GM23248 (cell line): ENCODE measurements around the gene KCTD20. TPM values are rescaled to one million over a fixed set of nuclear protein-coding genes. Genes with fewer than 3 reads are reported as not detected.
A peak's percentile ranks its signal among the peaks of the same experiment; 100 is the strongest.
"Not testable (repeated sequence)": the region's sequence is repeated elsewhere in the genome, so short reads cannot be mapped to it uniquely, and the experiment has no call there.

Experiments
- DNase-seq: peaks from one replicate; pipeline ENCODE4 v3.0.0-alpha.2; 2015
- H2AFZ ChIP-seq: fragments of 200-600 bp; sonication (generic); 2 replicates; pipeline ENCODE4 v1.6.1; 2016; ENCODE audit warnings: antibody characterized with exemption
- H3F3A ChIP-seq: fragments of 200-600 bp; sonication (generic); 2 replicates; pipeline ENCODE4 v1.6.1; 2016; ENCODE audit warnings: mild to moderate bottlenecking, antibody characterized with exemption, mixed run types; ENCODE audit not compliant: insufficient read depth
- H3K27ac ChIP-seq: fragments of 200-600 bp; sonication (generic); 2 replicates; pipeline ENCODE4 v1.5.1; 2016; ENCODE audit warnings: mild to moderate bottlenecking
- H3K27me3 ChIP-seq: fragments of 200-600 bp; sonication (generic); replicated peaks from 2 replicates; pipeline ENCODE4 v1.6.1; 2016; ENCODE audit warnings: mild to moderate bottlenecking; ENCODE audit not compliant: insufficient read depth
- H3K36me3 ChIP-seq: fragments of 200-600 bp; sonication (generic); 2 replicates; pipeline ENCODE4 v1.6.1; 2016; ENCODE audit warnings: low read depth, mild to moderate bottlenecking
- H3K4me1 ChIP-seq: fragments of 200-600 bp; sonication (generic); 2 replicates; pipeline ENCODE4 v1.6.1; 2016; ENCODE audit warnings: mild to moderate bottlenecking; ENCODE audit not compliant: insufficient read depth
- H3K4me2 ChIP-seq: fragments of 200-600 bp; sonication (generic); one replicate; pipeline ENCODE4 v1.6.1; 2016; ENCODE audit warnings: mild to moderate bottlenecking; ENCODE audit not compliant: unreplicated experiment
- H3K4me3 ChIP-seq: fragments of 200-600 bp; sonication (generic); 2 replicates; pipeline ENCODE4 v1.5.1; 2016; ENCODE audit warnings: mild to moderate bottlenecking
- H3K79me2 ChIP-seq: fragments of 200-600 bp; sonication (generic); 2 replicates; pipeline ENCODE4 v1.6.1; 2016; ENCODE audit warnings: mild to moderate bottlenecking; ENCODE audit not compliant: insufficient read depth
- H3K9ac ChIP-seq: fragments of 200-600 bp; sonication (generic); 2 replicates; pipeline ENCODE4 v1.6.1; 2016; ENCODE audit warnings: mild to moderate bottlenecking
- H3K9me2 ChIP-seq: fragments of 200-600 bp; sonication (generic); 2 replicates; pipeline ENCODE4 v1.6.1; 2016; ENCODE audit warnings: mixed run types, mild to moderate bottlenecking, moderate library complexity; ENCODE audit not compliant: insufficient read depth
- H3K9me3 ChIP-seq: fragments of 200-600 bp; sonication (generic); one replicate; pipeline ENCODE4 v1.6.1; 2017; ENCODE audit warnings: low read depth
- H4K20me1 ChIP-seq: fragments of 200-600 bp; sonication (generic); 2 replicates; pipeline ENCODE4 v1.6.0; 2016; ENCODE audit not compliant: insufficient read depth
- EZH2 ChIP-seq: fragments of 200-600 bp; sonication (generic); IDR thresholded peaks from 2 replicates; pipeline ENCODE4 v1.6.1; 2018; ENCODE audit warnings: antibody characterized with exemption, mild to moderate bottlenecking; ENCODE audit not compliant: insufficient read depth, poor library complexity, severe bottlenecking
- EZH2phosphoT487 ChIP-seq: fragments of 200-600 bp; sonication (generic); IDR thresholded peaks from 2 replicates; pipeline ENCODE4 v1.6.1; 2018; ENCODE audit warnings: antibody characterized with exemption, moderate library complexity, mild to moderate bottlenecking, low read depth; ENCODE audit not compliant: insufficient read depth
- WGBS, 2 experiments: methylation state at CpG; one replicate each; pipeline ENCODE4 v1.1.6; 2015 to 2017; ENCODE audit warnings: low lambda C conversion rate in 2 of 2, low coverage in 1 of 2; ENCODE audit errors: missing lambda C conversion rate in 2 of 2; 5-methylcytosine and 5-hydroxymethylcytosine counted together
- in situ Hi-C: fragments of 300-500 bp; cut with MboI; formaldehyde crosslinking; loops from 2 replicates; pipeline ENCODE4 v1.15.0; 2020
- polyA plus RNA-seq: library from polyadenylated mRNA; unstranded; fragments of >200 nt; fragmentation: Nextera tagmentation; extraction: Ambion mirVana; gene quantifications from 2 replicates; pipeline ENCODE4 v1.2.1, GENCODE V29; 2016
- total RNA-seq: library from RNA; depleted of rRNA; stranded (reverse); fragments of >200 nt; shearing (Covaris generic); gene quantifications from 2 replicates; pipeline ENCODE4 v1.2.3, GENCODE V29; 2014; rRNA removed

The KCTD20 gene
- 103 and 120 TPM in 2 replicates for total RNA-seq
- polyA plus RNA-seq = 52.3 and 52.7 TPM in 2 replicates

- Histone ChIP-seq H3F3A (peaks cover 38% of the 10 kb centered on the region), H3K36me3 (0 out of 2 replicates have a peak, but pooled peaks cover 9% of the 10 kb centered on the region), H3K9me3 (no peaks in the 10 kb centered on the region), H3K9me2 (no peaks in the 10 kb centered on the region), H3K27ac (peak within 1 kb of the TSS; percentile 92), H3K4me2 (peak within 1 kb of the TSS; percentile 98), H3K9ac (peak within 1 kb of the TSS; percentile 91), H3K4me1 (peaks cover 37% of the 10 kb centered on the region), H3K79me2 (peaks cover 50% of the 10 kb centered on the region), H2AFZ (peak within 1 kb of the TSS; percentile 87), H3K27me3 (no peaks in the 10 kb centered on the region), H4K20me1 (no peaks in the 10 kb centered on the region), H3K4me3 (peak within 1 kb of the TSS; percentile 87)
- TF ChIP-seq EZH2phosphoT487 = no peak
- in situ Hi-C loops = no loop called here
- 1% methylated on average over 84 to 91 of the region's 91 CpGs for WGBS, 2 experiments
- DNase-seq = peak; percentile 95
Observed at GRCh38 chr6:36442671-36443470, at the start of gene KCTD20, which contains the start of gene PXT1. Gene KCTD20 (plus strand): TSS chr6:36443000. CDS start chr6:36470098, 27,098 bp downstream. Gene PXT1 (minus strand): TSS chr6:36442854. CDS start chr6:36426082, 16,772 bp downstream.

GRCh38 chr6:36399970-36400369 lies 42.8 kb upstream of the KCTD20 start:
- Histone ChIP-seq H3K4me3 (no peak overlapping the region), H3F3A (no peaks in the 10 kb centered on the region), H3K4me2 (no peak overlapping the region), H4K20me1 (no peaks in the 10 kb centered on the region), H3K27me3 (no peaks in the 10 kb centered on the region), H3K27ac (no peak overlapping the region), H3K9ac (no peak overlapping the region), H3K9me3 (no peaks in the 10 kb centered on the region), H3K36me3 (no peaks in the 10 kb centered on the region), H2AFZ (no peak overlapping the region), H3K4me1 (0 out of 2 replicates have a peak, but pooled peaks cover 3% of the 10 kb centered on the region), H3K79me2 (no peaks in the 10 kb centered on the region), H3K9me2 (no peaks in the 10 kb centered on the region)
- WGBS, 2 experiments = 54 to 63% methylated on average over 1 of the region's 1 CpG
- TF ChIP-seq EZH2 (no peak), EZH2phosphoT487 (no peak)
- DNase-seq = no peak
- in situ Hi-C loops = no loop called here

- no peak overlapping the region for H2AFZ ChIP-seq
- TF ChIP-seq EZH2 (no peak), EZH2phosphoT487 (no peak)
- in situ Hi-C loops = no loop called here
Observed at GRCh38 chr6:36402481-36402880, 40.3 kb upstream of the KCTD20 start.

GRCh38 chr6:36404164-36404563 lies 38.6 kb upstream of the KCTD20 start:
- H3K27ac ChIP-seq = no peak overlapping the region
- TF ChIP-seq EZH2 (no peak), EZH2phosphoT487 (no peak)
- in situ Hi-C loops = no loop called here
- H3K9ac ChIP-seq = no peak overlapping the region
- H3K27me3 ChIP-seq = no peaks in the 10 kb centered on the region
- DNase-seq = no peak
- H3K4me3 ChIP-seq = no peak overlapping the region
- H3K36me3 ChIP-seq = no peaks in the 10 kb centered on the region
- no peaks in the 10 kb centered on the region for H3K9me3 ChIP-seq
- H3K9me2 ChIP-seq = no peaks in the 10 kb centered on the region
- H3K79me2 ChIP-seq = no peaks in the 10 kb centered on the region
- H3K4me1 ChIP-seq = 0 out of 2 replicates have a peak, but pooled peaks cover 3% of the 10 kb centered on the region
- H3K4me2 ChIP-seq = no peak overlapping the region
- H3F3A ChIP-seq = no peaks in the 10 kb centered on the region
- H4K20me1 ChIP-seq = no peaks in the 10 kb centered on the region
- H2AFZ ChIP-seq = no peak overlapping the region
- 92 to 93% methylated on average over 4 of the region's 4 CpGs for WGBS, 2 experiments

More at GRCh38 chr6:36402481-36402880, 40.3 kb upstream of the KCTD20 start:
- Histone ChIP-seq H3F3A (no peaks in the 10 kb centered on the region), H3K27me3 (no peaks in the 10 kb centered on the region), H3K9me3 (no peaks in the 10 kb centered on the region), H3K36me3 (no peaks in the 10 kb centered on the region), H3K4me2 (no peak overlapping the region), H3K27ac (no peak overlapping the region), H3K79me2 (no peaks in the 10 kb centered on the region), H3K4me3 (no peak overlapping the region), H3K9me2 (no peaks in the 10 kb centered on the region), H4K20me1 (no peaks in the 10 kb centered on the region), H3K9ac (no peak overlapping the region), H3K4me1 (0 out of 2 replicates have a peak, but pooled peaks cover 3% of the 10 kb centered on the region)
- peak; percentile 43 for DNase-seq
- WGBS, 2 experiments = 74 to 78% methylated on average over 3 of the region's 3 CpGs

GRCh38 chr6:36409718-36410117 lies 33.1 kb upstream of the KCTD20 start:
- H3F3A ChIP-seq, H3K79me2 ChIP-seq, H3K9me2 ChIP-seq, H2AFZ ChIP-seq, H4K20me1 ChIP-seq, H3K9me3 ChIP-seq, H3K36me3 ChIP-seq, DNase-seq, H3K9ac ChIP-seq, in situ Hi-C loops, H3K27me3 ChIP-seq, H3K4me3 ChIP-seq, H3K4me1 ChIP-seq, H3K4me2 ChIP-seq, H3K27ac ChIP-seq: not testable (repeated sequence)
- WGBS, 2 experiments = 52 to 57% methylated on average over 2 to 5 of the region's 5 CpGs
